Activated naive CD8-positive, alpha-beta T cell treated with anti-CD3 and anti-CD28 coated beads for 36 hours (primary cell): ENCODE data around the gene TMEM209. TPM values are rescaled to one million over a fixed set of nuclear protein-coding genes. Genes with fewer than 3 reads are reported as not detected.

ENCODE experiments used
- DNase-seq: peaks from one replicate; pipeline ENCODE4 v3.0.0; 2021
- H3K27ac Mint-ChIP-seq: one replicate; pipeline ENCODE4 v1.8.0; 2022; ENCODE audit warnings: mild to moderate bottlenecking, moderate library complexity, mixed read lengths
- H3K27me3 Mint-ChIP-seq: one replicate; pipeline ENCODE4 v1.8.0; 2022; ENCODE audit warnings: mild to moderate bottlenecking, mixed read lengths
- H3K36me3 Mint-ChIP-seq: one replicate; pipeline ENCODE4 v1.8.0; 2021; ENCODE audit warnings: mild to moderate bottlenecking, mixed read lengths
- H3K4me1 Mint-ChIP-seq: one replicate; pipeline ENCODE4 v1.8.0; 2021; ENCODE audit warnings: mixed read lengths
- H3K4me3 Mint-ChIP-seq: one replicate; pipeline ENCODE4 v1.8.0; 2022; ENCODE audit warnings: mild to moderate bottlenecking, moderate library complexity, mixed read lengths
- H3K9me3 Mint-ChIP-seq: one replicate; pipeline ENCODE4 v1.8.0; 2022; ENCODE audit warnings: mixed read lengths
- total RNA-seq, 2 experiments: library from RNA; stranded (reverse); gene quantifications; one replicate each; pipeline ENCODE4 v1.2.3, GENCODE V29; 2021

Gene TMEM209
- total RNA-seq, 2 experiments from 2014 or later = 47.2 to 52.4 TPM

DNA sequence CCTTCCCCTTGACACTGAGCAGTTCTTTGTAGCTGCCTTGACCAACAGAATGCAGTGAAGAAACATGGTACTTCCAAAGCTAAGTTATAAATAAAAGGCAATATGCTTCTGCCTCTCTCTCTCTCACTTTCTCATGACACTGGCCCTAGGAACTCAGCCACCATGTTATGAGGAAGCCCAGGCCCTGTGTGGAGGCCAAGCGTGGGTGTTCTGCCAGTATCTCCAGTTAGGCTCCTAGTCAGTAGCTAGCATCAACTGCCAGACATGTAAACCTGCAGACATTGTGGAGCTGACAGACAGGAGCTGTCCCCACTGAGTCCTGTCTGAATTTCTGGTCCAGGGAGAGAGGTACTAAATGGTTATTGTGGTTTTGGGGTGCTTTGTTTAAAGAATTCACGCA, 45.2 kb downstream of the TMEM209 start:
- Mint-ChIP-seq H3K27me3 (peaks cover 11% of the 10 kb centered on the region), H3K9me3 (peaks cover 19% of the 10 kb centered on the region), H3K4me3 (no peak overlapping the region), H3K36me3 (peaks cover 73% of the 10 kb centered on the region), H3K27ac (no peak overlapping the region), H3K4me1 (no peaks in the 10 kb centered on the region)
- DNase-seq = no peak

DNA sequence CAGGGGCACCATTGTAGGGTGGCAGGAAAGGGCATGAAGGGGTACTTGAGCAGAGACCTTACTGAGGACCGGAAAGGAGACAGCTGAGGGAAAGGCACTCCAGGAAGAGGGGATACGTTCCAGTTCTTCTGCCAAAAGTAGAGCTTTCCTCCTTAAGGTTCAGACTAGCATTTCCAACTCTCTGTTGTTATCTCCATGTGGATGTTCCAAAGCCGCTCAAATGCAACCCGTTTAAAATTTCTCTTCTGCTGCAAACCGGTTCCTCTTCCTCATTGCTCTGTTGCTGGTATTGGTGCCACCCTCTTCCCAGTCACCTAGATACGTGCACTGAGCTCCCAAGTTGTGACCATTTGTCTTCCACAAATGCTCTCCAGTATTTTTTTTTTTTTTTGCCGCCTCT, 47.5 kb downstream of the TMEM209 start:
- Mint-ChIP-seq H3K4me1 (no peaks in the 10 kb centered on the region), H3K36me3 (peaks cover 60% of the 10 kb centered on the region), H3K4me3 (no peak overlapping the region), H3K9me3 (peaks cover 19% of the 10 kb centered on the region), H3K27me3 (peaks cover 11% of the 10 kb centered on the region), H3K27ac (no peak overlapping the region)
- DNase-seq = no peak

DNA sequence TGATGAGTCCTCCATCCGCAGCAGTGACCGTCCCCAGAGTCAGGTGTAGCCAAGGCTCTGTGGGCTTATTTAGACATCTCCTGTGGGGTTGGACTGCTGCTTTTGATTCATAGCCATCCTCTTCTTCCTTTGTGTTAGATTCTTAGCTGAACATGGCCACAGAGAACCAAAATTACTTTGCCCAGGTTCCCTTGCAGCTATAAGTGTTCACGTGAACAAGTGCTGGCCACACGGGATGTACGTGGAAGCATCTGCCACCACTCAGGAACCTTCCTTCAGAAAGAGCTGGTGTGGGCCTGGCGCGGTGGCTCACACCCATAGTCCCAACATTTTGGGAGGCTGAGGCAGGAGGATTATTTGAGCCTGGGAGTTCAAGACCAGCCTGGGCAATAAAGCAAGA, 49.1 kb downstream of the TMEM209 start:
- Mint-ChIP-seq H3K36me3 (peaks cover 44% of the 10 kb centered on the region), H3K4me1 (no peaks in the 10 kb centered on the region), H3K4me3 (no peak overlapping the region), H3K27me3 (peaks cover 11% of the 10 kb centered on the region), H3K27ac (no peak overlapping the region), H3K9me3 (peaks cover 19% of the 10 kb centered on the region)
- DNase-seq = no peak

DNA sequence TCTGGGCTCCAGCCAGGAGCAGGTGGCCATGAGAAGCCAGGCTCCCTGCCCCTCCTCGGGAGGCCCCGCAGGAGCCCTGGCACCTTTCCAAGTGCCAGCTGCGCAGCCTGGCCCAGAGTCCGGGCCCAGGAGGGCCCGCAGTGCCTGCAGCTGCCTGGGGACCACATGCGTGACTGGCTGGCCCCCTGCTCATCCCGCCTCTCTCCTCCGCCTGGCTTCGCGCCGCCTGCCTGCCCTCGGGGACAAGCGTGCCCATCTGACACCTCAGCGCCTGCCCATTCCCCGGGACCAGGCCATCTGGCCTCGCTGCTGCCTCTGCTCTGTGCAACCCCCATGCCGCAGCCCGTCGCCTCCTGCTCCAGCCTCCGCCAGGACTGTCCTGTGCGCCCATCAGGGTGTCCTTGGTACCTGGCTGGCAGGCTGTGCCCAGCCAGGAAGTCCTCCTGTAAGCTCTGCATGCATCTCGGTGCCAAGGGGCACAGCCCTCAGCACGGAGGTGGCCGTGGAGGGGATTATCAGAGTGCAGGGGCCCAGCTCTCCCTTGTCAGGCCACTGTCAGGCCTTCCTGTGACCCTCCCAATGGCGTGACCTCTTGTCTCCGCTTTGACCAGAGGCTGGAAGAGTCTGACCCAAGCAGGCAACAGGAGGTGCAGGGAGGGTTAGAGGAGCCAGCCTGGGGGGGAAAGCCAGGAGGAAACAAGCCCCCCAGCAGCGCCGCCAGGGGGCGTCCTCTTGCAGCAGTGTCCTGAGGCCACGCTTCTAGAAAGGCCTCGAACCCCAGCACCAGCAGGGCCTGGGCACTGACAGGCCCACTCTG, 50.5 kb downstream of the TMEM209 start:
- no peak overlapping the region for H3K27ac Mint-ChIP-seq
- H3K36me3 Mint-ChIP-seq = peaks cover 30% of the 10 kb centered on the region
- DNase-seq = no peak
- H3K27me3 Mint-ChIP-seq = peaks cover 15% of the 10 kb centered on the region
- H3K9me3 Mint-ChIP-seq = peaks cover 13% of the 10 kb centered on the region
- no peak overlapping the region for H3K4me3 Mint-ChIP-seq
- H3K4me1 Mint-ChIP-seq = no peaks in the 10 kb centered on the region

DNA sequence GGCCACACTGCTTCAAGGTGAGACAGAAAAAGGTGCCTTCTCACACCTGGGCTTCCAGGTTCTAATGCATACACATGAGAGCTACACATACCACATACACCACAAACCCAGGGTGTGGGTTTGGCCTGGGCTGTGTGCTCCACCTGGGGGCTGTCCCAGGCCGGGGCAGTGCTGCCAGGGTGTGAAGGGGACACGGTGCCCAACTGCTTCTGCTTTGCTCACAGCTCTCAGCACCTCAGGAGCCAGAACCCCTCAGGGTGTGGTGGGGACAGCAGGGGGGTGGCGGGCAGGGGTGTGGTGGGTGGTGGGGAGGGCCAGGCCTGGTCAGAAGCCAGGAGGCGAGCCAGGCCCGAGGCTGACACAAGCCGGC, 51.1 kb downstream of the TMEM209 start:
- peaks cover 17% of the 10 kb centered on the region for H3K27me3 Mint-ChIP-seq
- DNase-seq = no peak
- peaks cover 13% of the 10 kb centered on the region for H3K9me3 Mint-ChIP-seq
- H3K4me3 Mint-ChIP-seq = no peak overlapping the region
- no peaks in the 10 kb centered on the region for H3K4me1 Mint-ChIP-seq
- no peak overlapping the region for H3K27ac Mint-ChIP-seq
- peaks cover 24% of the 10 kb centered on the region for H3K36me3 Mint-ChIP-seq

GRCh38 chr7:130153211-130153908, 51.8 kb downstream of the TMEM209 start:
- Mint-ChIP-seq H3K36me3 (peaks cover 17% of the 10 kb centered on the region), H3K9me3 (peaks cover 10% of the 10 kb centered on the region), H3K4me1 (no peaks in the 10 kb centered on the region), H3K27me3 (peaks cover 25% of the 10 kb centered on the region), H3K4me3 (no peak overlapping the region), H3K27ac (no peak overlapping the region)
- no peak for DNase-seq

DNA sequence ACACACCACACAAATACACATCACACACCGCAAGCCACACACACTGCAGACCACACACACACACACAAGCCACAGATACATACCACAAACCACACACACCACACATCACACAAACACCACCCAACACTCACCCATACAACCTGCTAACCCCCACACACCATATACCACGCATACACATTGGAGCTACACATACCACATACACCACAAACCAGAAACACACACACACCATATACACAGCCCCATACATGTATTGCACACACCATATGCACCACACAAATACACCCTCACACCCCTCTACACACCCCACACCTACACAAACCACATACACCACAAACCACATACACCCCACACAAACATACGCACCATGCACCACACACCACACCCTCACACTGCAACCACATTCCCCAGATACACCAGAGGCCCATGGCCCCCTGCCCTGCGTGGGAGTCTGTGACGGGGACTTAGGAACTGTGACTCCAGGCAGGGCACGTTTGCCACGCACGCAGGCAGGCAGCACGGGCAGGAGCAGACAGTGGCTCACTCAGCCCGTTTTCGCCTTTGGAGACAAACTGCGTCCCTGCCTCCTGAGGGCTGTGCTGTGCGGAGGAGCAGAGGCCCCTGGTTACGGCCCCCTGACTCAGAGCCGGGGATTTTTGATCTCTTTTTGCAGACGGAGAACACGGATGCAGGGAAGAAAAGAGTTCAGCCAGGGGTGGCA, 52.6 kb downstream of the TMEM209 start:
- no peak overlapping the region for H3K4me3 Mint-ChIP-seq
- peaks cover 4% of the 10 kb centered on the region for H3K9me3 Mint-ChIP-seq
- peaks cover 10% of the 10 kb centered on the region for H3K36me3 Mint-ChIP-seq
- H3K27ac Mint-ChIP-seq = no peak overlapping the region
- DNase-seq = no peak
- peaks cover 24% of the 10 kb centered on the region for H3K27me3 Mint-ChIP-seq
- H3K4me1 Mint-ChIP-seq = no peaks in the 10 kb centered on the region

DNA sequence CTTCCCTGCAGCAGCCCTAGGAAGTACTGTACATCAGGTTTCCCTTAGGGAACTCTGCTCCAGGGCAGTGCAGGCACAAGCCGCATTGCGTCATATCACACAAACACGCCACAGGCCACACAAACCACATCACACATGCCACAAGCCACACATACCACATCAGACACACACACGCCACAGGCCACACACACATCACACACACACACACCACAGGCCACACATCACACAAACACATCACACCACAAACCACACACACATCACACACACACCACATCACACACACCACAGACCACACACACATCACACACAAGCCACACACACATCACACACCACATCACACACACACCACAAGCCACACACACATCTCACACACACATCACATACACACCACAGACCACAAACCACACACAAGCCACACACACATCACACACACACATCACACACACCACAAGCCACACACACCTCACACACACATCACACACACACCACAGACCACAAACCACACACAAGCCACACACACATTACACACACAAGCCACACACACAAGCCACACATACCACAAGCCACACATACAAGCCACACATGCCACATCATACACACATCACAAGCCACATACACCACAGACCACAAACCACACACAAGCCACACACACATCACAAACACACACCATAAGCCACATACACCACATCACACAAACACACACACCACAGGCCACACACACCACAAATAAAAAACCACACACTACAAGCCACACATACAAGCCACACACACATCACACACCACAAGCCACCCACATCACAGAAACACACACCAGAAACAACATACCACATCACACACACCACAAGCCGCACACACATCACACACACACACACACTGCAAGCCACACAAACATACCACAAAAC, 53.4 kb downstream of the TMEM209 start:
- no peak overlapping the region for H3K27ac Mint-ChIP-seq
- peaks cover 19% of the 10 kb centered on the region for H3K27me3 Mint-ChIP-seq
- H3K4me3 Mint-ChIP-seq = no peak overlapping the region
- no peaks in the 10 kb centered on the region for H3K4me1 Mint-ChIP-seq
- H3K36me3 Mint-ChIP-seq = peaks cover 2% of the 10 kb centered on the region
- H3K9me3 Mint-ChIP-seq = peaks cover under 1% of the 10 kb centered on the region
- DNase-seq = no peak

DNA sequence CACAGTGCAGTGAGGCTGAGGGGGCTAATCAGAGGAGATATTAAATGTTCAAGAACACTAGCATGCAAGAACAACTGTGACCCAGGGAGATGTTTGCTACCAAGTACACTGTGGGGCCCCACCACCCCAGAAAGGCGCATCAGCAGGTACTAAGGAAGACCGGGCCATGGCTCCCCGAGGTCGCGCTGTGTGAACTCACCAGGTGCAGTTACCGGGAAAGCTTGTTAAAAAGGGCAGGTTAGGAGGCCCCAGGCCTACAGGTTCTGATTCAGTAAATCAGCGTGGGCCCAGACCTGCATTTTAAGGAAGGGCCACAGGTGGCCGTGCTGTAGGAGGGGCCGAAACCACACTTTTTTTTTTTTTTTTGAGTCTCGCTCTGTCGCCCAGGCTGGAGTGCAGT, 54.6 kb downstream of the TMEM209 start:
- Mint-ChIP-seq H3K9me3 (no peaks in the 10 kb centered on the region), H3K36me3 (no peaks in the 10 kb centered on the region), H3K27me3 (peaks cover 17% of the 10 kb centered on the region), H3K4me3 (no peak overlapping the region), H3K4me1 (no peaks in the 10 kb centered on the region), H3K27ac (peak overlapping the region; percentile 69)
- DNase-seq = no peak

- H3K27ac Mint-ChIP-seq = no peak overlapping the region
- H3K4me1 Mint-ChIP-seq = no peaks in the 10 kb centered on the region
- DNase-seq = no peak
- H3K4me3 Mint-ChIP-seq = no peak overlapping the region
- H3K36me3 Mint-ChIP-seq = no peaks in the 10 kb centered on the region
- peaks cover 14% of the 10 kb centered on the region for H3K27me3 Mint-ChIP-seq
- H3K9me3 Mint-ChIP-seq = no peaks in the 10 kb centered on the region
Measured at GRCh38 chr7:130149281-130150139, 55.7 kb downstream of the TMEM209 start.

GRCh38 chr7:130148561-130148960, 56.6 kb downstream of the TMEM209 start:
- Mint-ChIP-seq H3K27me3 (peaks cover 14% of the 10 kb centered on the region), H3K27ac (no peak overlapping the region), H3K36me3 (no peaks in the 10 kb centered on the region), H3K9me3 (no peaks in the 10 kb centered on the region), H3K4me3 (no peak overlapping the region), H3K4me1 (no peaks in the 10 kb centered on the region)
- DNase-seq = no peak

- H3K4me3 Mint-ChIP-seq = no peak overlapping the region
- H3K27ac Mint-ChIP-seq = no peak overlapping the region
- peaks cover 14% of the 10 kb centered on the region for H3K27me3 Mint-ChIP-seq
- no peaks in the 10 kb centered on the region for H3K9me3 Mint-ChIP-seq
- H3K36me3 Mint-ChIP-seq = no peaks in the 10 kb centered on the region
- no peaks in the 10 kb centered on the region for H3K4me1 Mint-ChIP-seq
- DNase-seq = no peak
Measured at GRCh38 chr7:130147710-130148325, 57.4 kb downstream of the TMEM209 start.

GRCh38 chr7:130146693-130147405, 58.4 kb downstream of the TMEM209 start:
- H3K9me3 Mint-ChIP-seq = no peaks in the 10 kb centered on the region
- no peaks in the 10 kb centered on the region for H3K36me3 Mint-ChIP-seq
- peaks cover 14% of the 10 kb centered on the region for H3K27me3 Mint-ChIP-seq
- H3K27ac Mint-ChIP-seq = no peak overlapping the region
- no peak overlapping the region for H3K4me3 Mint-ChIP-seq
- H3K4me1 Mint-ChIP-seq = no peaks in the 10 kb centered on the region
- no peak for DNase-seq
